Stimulated activated CD4-positive, alpha-beta T cell treated with anti-CD3 and anti-CD28 coated beads, Interleukin-2, amount 100 ng/mL, for 48 hours (primary cell): ENCODE results near the gene PLPPR1.
"Not testable (repeated sequence)": the region's sequence is repeated elsewhere in the genome, so short reads cannot be mapped to it uniquely, and the experiment has no call there.

Source experiments
- DNase-seq, 2 donors: peaks; one replicate each; pipeline ENCODE4 v3.0.0-alpha.2; 2020

Gene PLPPR1

GRCh38 chr9:101309139-101309538 is 280.6 kb downstream of the PLPPR1 start:
- DNase-seq = no peak

- no peak for DNase-seq
Observed at GRCh38 chr9:101311191-101311590, 282.7 kb downstream of the PLPPR1 start.

GRCh38 chr9:101311758-101312420 is 283.4 kb downstream of the PLPPR1 start:
- no peak for DNase-seq

- no peak for DNase-seq
Observed at GRCh38 chr9:101312661-101313060, 284.1 kb downstream of the PLPPR1 start.

- DNase-seq = no peak
Observed at GRCh38 chr9:101315112-101315450, 286.6 kb downstream of the PLPPR1 start.

GRCh38 chr9:101317735-101318134 is 289.2 kb downstream of the PLPPR1 start:
- DNase-seq = no peak

GRCh38 chr9:101323129-101323528 is 294.6 kb downstream of the PLPPR1 start:
- DNase-seq = no peak

GRCh38 chr9:101324245-101324804 is 295.8 kb downstream of the PLPPR1 start:
- DNase-seq = no peak

GRCh38 chr9:101325053-101325452 is 296.5 kb downstream of the PLPPR1 start:
- no peak for DNase-seq

- no peak for DNase-seq
Observed at GRCh38 chr9:101326035-101326434, 297.5 kb downstream of the PLPPR1 start.

GRCh38 chr9:101326501-101326900 is 298.0 kb downstream of the PLPPR1 start:
- DNase-seq = no peak

GRCh38 chr9:101327422-101327909 is 298.9 kb downstream of the PLPPR1 start:
- not testable (repeated sequence) for DNase-seq

GRCh38 chr9:101332362-101332761 is 303.8 kb downstream of the PLPPR1 start:
- no peak for DNase-seq

GRCh38 chr9:101333490-101333889 is 305.0 kb downstream of the PLPPR1 start:
- no peak for DNase-seq

GRCh38 chr9:101333926-101334702 is 305.6 kb downstream of the PLPPR1 start:
- DNase-seq = no peak

- DNase-seq = no peak
Observed at GRCh38 chr9:101336091-101336490, 307.6 kb downstream of the PLPPR1 start.

- DNase-seq = no peak
Observed at GRCh38 chr9:101337237-101337636, 308.7 kb downstream of the PLPPR1 start.

- DNase-seq = no peak
Observed at GRCh38 chr9:101341958-101342357, 313.4 kb downstream of the PLPPR1 start.

- no peak for DNase-seq
Observed at GRCh38 chr9:101342595-101342994, 314.1 kb downstream of the PLPPR1 start.

- no peak for DNase-seq
Observed at GRCh38 chr9:101350285-101350684, 321.8 kb downstream of the PLPPR1 start.

- no peak for DNase-seq
Observed at GRCh38 chr9:101352892-101353463, 324.5 kb downstream of the PLPPR1 start.

GRCh38 chr9:101353683-101354082 is 325.2 kb downstream of the PLPPR1 start:
- DNase-seq = no peak

- DNase-seq = no peak
Observed at GRCh38 chr9:101354143-101354764, 325.7 kb downstream of the PLPPR1 start.
